HG03060 (cell line): ENCODE measurements around the gene TADA2A.
A peak's percentile ranks its signal among the peaks of the same experiment; 100 is the strongest.
"Not testable (repeated sequence)": the region's sequence is repeated elsewhere in the genome, so short reads cannot be mapped to it uniquely, and the experiment has no call there.

ENCODE experiments used
- ATAC-seq: cut with Tn5 transposase; IDR thresholded peaks from one replicate; pipeline ENCODE4 v1.9.1; 2021; ENCODE audit warnings: low read depth, moderate number of reproducible peaks; ENCODE audit not compliant: unreplicated experiment

The TADA2A gene

DNA sequence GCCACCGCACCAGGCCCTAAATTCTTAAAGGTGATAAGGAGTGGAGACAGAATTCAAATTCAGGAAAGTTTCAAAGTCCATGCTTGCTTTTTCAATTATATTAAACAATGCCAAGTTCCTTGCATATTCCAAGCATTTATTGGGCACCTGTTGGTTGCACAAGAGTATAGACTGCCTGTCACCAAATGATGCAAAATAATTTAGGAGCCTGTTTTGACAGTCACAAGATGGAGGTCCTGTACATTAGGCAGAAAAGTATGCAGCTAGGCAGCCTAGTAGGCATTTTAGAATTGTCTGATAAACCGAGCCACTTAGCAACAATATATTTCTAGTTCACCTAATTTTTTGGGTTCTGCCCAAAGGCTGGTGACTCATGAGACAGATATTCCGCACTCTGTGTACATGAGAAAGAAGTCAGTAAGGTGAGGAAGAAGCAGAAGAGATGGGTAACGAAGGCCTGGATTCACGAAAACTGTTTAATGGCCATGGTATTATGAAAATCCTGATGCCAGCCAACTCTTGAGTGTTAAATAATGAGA is 7.4 kb upstream of the TADA2A start:
- no peak for ATAC-seq

DNA sequence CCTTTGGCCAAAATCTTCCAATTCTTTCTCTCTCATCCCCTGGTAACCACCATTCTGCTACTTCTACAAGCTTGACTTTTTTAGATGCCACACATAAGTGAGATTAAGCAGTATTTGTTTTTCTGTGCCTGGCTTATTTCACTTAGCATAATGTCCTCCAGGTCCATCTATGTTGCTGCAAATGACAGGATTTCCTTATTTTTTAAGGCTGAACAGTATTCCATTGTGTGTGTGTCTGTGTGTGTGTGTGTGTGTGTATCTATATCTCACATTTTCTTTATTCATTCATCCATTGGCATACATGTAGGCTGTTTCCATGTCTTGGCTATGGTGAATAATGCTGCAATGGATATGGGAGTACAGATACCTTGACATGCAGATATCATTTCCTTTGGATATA is 6.2 kb upstream of the TADA2A start:
- ATAC-seq, result no peak

DNA sequence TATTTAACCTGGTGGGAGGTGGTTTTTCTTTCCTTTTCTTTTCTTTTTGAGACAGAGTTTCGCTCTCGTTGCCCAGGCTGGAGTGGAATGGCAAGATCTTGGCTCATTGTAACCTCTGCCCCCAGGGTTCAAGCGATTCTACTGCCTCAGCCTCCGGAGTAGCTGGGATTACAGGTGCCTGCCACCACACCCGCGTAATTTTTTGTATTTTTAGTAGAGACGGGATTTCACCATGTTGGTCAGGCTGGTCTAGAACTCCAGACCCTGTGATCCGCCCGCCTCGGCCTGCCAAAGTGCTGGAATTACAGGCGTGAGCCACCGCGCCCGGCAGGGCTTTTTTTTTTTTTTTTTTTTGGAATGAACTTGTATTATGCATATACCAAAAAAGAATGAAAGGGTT is 1.2 kb upstream of the TADA2A start:
- ATAC-seq, result not testable (repeated sequence)

DNA sequence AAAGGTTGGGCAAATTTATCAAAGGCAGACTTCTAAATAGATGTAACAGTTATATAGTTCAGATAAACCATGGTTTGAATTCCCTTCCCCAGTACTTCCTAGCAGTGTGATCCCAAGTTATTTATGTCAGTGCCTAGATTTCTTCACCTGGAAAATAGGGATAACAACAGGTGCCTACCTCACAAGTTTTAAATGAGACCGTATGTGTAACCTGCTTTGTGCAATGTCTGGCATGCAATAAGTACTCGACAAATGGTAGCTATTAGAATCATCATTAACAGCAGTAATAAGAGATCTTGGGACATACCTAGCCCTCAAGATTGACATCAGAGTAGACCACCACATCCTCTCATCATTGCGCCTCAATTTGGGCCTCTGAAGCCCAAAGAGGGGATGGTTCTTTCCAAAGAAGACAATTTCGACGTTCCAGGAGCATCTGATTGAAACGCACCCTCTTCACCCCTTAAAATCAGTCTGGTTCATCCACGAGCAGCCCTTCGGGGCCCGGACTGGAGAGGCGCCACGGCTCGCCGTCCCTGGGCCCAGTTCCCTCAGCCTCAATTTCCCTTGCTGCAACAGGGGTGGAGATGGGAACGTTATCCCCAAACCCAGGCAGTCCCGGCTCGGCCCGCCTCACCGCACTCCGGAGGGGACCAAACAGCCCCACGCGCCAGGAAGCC is 591 bp upstream of the TADA2A start:
- ATAC-seq, result peak; percentile 11

DNA sequence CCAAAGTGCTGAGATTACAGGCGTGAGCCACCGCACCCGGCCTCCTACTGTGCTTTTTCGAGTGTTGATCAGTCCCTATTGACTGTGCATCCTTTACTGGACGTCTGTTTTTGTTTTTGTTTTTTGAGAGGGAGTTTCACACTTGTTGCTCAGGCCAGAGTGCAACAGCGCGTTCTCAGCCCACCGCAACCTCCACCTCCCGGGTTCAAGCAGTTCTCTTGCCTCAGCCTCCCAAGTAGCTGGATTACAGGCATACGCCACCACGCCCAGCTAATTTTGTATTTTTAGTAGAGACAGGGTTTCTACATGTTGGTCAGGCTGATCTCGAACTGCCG is 1.4 kb downstream of the TADA2A start:
- not testable (repeated sequence) for ATAC-seq

DNA sequence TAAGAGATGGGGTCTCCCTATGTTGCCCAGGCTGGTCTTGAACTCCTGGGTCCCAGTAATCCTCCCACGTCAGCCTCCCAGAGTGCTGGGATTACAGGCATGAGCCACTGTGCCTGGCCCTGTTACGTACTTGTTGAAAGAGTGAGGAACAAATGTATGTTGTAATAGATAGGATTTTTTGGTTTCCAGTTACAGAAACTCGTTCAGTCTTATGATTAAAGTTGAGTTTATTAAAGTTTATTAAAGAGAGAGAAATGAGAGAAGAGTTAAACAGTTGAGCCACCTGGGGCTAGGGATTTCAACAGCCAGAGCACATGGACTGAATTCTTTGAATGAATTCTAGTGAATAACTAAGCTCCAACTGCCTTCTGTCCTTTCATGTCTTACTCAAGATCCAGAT is 3.7 kb downstream of the TADA2A start:
- ATAC-seq, result no peak

DNA sequence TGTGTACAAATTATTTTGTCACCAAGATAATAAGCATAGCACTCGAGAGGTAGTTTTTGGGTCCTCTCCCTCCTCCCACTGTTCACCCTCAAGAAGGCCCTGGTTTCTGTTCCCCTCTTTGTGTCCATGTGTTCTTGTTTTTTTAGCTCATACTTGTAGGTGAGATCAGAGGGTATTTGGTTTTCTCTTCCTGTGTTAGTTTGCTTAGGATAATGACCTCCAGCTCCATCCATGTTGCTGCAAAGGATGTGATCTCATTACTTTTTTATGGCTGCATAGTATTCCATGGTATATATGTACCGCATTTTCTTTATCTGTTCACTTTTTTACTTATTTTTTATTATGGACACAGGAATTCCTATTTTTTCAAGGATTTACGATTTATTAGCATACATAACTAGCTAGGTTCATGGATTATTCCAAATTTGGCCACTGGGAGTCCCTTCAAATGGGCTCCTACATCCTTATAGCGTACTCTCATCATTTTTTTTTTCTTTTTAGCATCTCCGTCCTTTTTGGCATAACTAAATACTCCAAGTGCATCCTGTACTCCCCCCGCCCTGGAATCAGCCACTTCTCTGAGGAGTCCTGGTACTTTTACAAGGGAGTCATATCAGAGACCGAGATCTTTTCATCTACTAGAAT is 7.3 kb downstream of the TADA2A start:
- ATAC-seq, result no peak

DNA sequence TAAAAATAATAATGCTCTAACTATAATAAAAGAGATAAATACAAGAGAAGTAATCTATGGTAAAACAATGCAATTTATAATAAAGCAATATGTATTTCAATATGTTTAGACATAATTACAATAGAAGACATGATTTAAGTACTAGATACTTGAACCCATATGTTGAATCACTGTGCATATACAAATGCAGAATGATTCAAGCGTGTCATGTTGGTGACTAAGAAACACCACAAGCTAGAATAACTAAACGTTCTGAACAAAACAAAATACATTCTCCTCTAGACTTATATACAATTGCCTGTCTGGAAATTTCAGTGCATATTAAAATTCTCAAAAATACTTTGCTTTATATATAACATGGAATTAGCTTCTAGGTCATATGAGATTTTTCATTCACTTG is 11.2 kb downstream of the TADA2A start:
- no peak for ATAC-seq

DNA sequence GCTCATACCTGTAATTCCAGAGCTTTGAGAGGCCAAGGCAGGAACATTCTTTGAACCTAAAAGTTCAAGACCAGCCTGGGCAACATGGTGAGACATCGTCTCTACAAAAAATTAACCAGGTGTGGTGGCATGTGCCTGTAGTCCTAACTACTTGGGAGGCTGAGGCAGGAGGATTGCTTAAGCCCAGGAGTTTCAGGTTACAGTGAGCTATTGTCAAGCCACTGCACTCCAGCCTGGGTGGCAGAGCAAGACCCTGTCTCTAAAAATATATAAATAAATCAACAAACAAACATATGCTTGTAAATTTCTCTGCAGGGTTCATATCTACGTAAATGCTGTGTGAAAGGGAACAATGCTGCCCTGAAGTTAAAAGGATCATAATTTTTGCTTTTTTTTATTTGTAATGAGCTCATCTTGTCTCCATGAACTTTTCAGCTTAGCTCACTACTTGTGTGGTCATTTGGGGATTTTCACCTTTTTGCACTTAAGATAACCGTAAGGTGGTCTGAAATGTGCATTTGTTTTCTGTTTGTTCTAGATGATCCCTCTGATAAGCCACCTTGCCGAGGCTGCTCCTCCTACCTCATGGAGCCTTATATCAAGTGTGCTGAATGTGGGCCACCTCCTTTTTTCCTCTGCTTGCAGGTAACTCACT is 16.4 kb downstream of the TADA2A start:
- ATAC-seq, result no peak

DNA sequence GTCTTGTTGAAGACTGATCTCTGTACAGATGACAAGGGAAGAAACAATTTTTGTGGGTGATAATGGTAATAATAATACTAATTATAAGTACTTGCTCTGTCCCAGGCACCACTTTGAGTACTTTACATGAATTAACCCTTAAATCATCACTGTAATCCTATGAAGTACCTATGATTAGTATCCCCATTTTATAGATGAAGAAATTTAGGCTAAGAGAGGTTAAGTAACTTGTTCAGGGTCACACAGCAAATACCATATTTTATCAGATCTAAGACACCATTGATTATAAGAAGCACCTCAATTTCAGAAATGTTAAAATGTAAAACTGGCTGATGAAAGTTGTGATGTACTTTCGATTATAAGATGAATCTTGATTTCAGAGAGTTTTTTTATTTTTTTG is 18.6 kb downstream of the TADA2A start:
- no peak for ATAC-seq

DNA sequence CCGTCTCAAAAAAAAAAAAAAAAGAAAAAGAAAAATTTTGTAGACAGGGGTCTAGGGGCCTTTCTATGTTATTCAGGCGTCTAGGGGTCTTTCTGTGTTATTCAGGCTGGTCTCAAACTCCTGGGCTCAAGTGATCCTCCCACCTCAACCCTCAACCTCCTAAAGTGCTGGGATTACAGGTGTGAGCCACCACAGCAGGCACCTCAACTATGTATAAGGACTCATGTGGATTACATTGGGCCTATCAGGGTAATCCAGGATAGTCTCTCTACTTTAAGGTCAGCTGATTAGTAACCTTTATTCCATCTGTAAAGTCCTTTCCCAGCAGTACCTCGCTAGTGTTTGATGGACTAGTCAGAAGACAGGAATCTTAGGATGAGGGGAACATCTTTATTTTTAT is 22.4 kb downstream of the TADA2A start:
- no peak for ATAC-seq

DNA sequence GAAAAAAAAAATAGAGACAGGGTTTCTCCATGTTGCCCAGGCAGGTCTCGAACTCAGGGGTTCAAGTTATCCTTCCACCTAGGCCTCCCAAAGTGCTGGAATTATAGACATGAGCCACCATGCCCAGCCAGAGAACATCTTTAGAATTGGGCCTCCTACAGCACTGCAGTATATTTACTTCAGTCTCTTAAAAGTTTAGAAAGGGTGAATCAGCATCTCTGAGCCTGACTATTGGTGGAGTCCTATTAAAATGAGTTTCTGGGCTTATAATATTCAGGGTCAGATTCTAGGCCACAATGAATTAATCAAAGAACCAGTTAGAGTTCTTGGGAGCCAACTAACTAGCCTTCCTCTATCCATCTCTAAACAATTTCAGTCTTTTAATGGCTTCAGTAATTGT is 22.8 kb downstream of the TADA2A start:
- no peak for ATAC-seq

DNA sequence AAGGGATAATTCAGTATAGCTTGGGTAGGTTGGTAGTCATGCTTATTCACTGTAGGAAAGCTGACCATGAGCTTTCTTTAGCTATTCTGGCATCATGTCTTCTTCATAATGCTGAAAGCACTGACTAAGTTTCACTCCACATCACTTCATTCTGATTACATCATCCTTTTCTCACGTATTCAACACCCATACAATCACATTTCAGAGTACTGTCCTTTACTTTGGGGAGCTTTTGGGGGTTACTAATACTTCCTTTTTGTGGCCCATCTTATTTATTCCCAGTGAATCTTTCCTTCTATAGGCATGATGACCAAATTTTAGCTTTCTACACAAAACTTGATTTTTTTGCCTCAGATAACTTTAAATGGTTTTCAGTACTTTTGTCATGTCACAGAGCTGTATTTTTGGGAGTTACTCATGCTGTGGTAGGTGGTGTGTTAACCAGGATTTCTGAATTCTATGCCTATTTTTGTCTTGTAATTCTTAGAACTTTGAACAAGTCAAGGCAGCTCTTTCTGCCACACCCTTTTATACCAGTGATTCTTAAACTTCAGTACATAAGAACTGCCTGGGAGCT is 23.5 kb downstream of the TADA2A start:
- no peak for ATAC-seq

DNA sequence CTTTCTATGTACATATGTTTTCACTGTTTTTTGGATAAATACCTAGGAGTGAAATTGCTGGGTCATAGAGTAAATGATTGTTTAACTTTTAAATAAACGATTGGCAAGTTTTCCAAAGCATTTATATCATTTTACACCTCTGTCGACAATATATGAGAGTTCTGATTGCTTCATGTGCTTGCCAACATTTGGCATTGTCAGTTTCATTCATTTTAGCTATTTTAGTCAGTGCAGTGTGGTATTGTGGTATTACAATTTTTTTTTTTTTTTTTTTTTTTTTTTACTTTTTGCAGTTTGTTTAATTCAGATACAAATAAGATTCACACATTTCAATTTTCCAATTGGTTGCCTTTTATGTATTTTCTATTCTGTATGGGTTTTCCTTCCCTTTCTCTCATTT is 26.0 kb downstream of the TADA2A start:
- ATAC-seq, result no peak

DNA sequence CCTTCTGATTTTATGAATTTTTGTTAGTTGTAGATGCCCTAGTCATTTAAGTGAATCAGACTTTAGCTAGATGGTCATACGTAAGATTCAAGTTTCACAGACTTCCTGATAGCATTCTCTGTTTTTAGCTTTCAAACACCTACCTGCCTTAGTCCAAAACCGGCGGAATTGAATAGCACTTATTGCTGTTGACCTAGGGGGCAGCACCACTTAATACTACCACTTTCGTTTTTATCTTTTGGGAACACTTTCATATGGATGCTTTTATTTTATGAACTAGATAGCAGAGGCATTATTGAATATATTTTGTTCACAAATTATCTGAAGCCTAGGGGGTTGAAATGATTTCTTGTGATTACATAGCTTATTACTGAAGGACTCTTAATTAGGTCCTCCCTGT is 31.5 kb downstream of the TADA2A start:
- no peak for ATAC-seq

DNA sequence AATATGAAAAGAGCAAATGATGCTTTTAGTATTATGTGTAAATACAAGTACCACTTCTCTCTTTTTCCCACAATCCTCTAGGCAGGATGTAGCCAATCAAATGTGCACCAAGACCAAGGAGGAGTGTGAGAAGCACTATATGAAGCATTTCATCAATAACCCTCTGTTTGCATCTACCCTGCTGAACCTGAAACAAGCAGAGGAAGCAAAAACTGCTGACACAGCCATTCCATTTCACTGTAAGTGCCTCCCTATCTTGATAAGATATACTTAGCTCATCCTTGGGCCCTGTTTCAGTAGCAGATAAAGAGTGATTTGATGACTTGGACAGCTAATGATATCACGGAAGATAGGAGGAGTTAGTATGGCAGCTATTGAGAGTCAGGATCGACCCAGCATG is 33.7 kb downstream of the TADA2A start:
- ATAC-seq, result no peak

DNA sequence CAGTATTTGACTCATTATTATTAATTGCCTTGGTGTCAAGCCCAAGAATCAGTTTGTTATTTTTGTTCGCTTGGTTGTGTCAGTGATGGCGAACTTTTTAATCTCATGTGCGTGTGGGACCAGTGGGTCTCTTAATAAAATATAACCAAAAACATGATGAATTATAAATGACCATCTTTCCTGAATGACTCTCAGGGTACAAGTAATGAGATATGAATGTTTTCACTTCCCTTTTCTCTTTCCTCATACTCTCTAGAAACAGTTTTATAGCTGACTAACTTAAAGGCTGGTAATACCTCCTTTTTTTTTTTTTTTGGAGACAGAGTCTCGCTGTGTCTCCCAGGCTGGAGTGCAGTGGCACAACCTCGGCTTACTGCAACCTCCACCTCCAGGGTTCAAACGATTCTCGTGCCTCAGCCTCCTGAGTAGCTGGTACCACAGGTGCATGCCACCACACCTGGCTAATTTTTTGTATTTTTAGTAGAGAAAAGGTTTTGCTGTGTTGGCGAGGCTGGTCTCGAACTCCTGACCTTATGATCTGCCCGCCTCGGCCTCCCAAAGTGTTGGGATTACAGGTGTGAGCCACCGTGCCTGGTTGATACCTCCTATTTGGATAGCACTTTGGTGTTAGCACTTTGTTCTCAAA is 34.8 kb downstream of the TADA2A start:
- not testable (repeated sequence) for ATAC-seq

DNA sequence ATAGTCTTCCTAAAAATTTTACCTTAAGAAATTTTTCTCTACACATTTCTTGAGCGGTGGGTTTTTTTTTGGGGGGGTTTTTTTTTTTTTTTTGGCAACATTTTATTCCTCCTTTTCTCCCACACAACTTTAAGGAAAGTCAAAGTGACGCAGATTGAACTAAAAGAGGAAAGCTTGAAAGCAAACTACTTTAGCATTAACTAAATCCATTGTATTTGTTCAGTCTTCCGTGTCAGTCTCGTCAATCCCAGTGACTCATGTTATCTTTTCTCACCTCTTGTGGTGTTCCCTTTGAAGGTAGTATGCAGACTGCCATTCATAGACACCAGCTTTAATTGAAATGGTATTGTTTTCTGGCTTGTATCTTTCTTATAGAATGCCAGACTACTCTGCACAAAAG is 39.3 kb downstream of the TADA2A start:
- no peak for ATAC-seq

DNA sequence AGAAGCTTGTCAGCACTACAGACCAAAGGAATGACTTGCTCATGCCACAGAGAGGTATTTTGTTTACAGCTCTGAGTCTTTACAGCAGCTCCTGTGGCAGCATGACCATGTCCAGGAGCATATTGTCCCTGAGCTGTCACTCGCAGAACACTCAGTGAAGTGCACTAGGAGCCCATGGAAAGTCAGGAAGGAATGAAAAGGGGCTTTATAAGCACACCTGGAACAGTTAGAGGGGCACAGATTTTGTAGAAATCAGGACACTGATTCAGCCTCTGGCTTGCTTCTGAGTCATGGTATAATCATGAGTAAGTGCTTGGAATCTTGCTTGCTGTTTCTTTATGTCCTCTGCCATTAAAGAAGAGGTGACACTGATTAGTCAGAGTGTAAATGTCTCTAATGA is 41.0 kb downstream of the TADA2A start:
- no peak for ATAC-seq

DNA sequence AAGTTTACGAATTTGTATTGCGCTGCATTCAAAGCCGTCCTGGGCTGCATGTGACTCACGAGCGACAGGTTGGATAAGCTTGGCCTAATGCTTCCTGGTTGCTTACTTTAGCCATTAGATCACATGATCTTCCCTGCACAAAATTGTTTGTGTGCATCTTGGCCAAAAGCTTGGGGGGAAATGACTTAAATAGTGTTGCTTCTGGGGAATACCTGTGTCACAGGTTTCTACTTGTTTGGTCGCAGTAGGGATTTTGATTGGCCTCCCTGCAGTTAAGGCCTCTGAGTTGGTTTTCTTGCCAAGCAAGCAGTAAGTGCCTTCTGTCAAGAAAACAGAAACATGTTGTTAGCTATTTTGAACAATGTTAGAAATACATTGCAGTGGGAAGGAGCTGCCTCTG is 43.4 kb downstream of the TADA2A start:
- ATAC-seq, result no peak

DNA sequence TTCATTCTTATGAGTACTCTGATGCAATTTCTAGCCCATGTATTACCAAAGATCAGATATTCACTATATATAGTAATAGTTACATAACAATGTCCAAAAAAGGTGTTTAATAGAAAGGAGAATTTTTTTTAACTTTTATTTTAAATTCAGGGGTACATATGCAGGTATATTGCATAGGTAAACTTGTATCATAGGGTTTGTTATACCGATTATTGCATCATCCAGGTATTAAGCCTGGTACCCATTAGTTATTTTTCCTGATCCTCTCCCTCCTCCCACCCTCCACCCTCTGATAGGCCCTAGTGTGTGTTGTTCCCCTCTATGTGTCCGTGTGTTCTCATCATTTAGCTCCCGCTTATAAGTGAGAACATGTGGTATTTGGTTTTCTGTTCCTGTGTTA is 51.1 kb downstream of the TADA2A start:
- ATAC-seq, result not testable (repeated sequence)
